Coronary artery (tissue), 2 donors: Measurements from ENCODE around the gene THBS1.

Source experiments
- DNase-seq: peaks from one replicate; pipeline ENCODE4 v3.0.0-alpha.2; 2017; ENCODE audit warnings: low spot score
- H3K27ac ChIP-seq, 2 donors: fragments of 200-600 bp; sonication (generic); one replicate each; pipeline ENCODE4 v1.5.1; 2016 to 2019
- H3K4me3 ChIP-seq: fragments of 200-600 bp; sonication (generic); 2 replicates; pipeline ENCODE4 v1.5.1; 2016; ENCODE audit warnings: mild to moderate bottlenecking, moderate library complexity
- CTCF ChIP-seq: fragments of 200-600 bp; sonication (generic); IDR thresholded peaks from one replicate; pipeline ENCODE4 v1.5.1; 2019; ENCODE audit warnings: antibody characterized with exemption

Gene THBS1

GRCh38 chr15:39542385-39543065 is 38.4 kb upstream of the THBS1 start:
- no peak for TF ChIP-seq CTCF
- H3K27ac ChIP-seq: no peak overlapping the region
- DNase-seq: no peak

GRCh38 chr15:39543651-39544050 is 37.2 kb upstream of the THBS1 start:
- H3K27ac ChIP-seq: no peak overlapping the region
- H3K4me3 ChIP-seq: no peak overlapping the region
- no peak for DNase-seq
- TF ChIP-seq CTCF: no peak

More at GRCh38 chr15:39542385-39543065, 38.4 kb upstream of the THBS1 start:
- H3K4me3 ChIP-seq: no peak overlapping the region

GRCh38 chr15:39546842-39547241 is 34.0 kb upstream of the THBS1 start:
- no peak for DNase-seq
- no peak overlapping the region for H3K27ac ChIP-seq

GRCh38 chr15:39548561-39548960 is 32.3 kb upstream of the THBS1 start:
- no peak for DNase-seq
- no peak for TF ChIP-seq CTCF
- Histone ChIP-seq H3K4me3 (no peak overlapping the region), H3K27ac (no peak overlapping the region)

More at GRCh38 chr15:39546842-39547241, 34.0 kb upstream of the THBS1 start:
- H3K4me3 ChIP-seq: no peak overlapping the region
- TF ChIP-seq CTCF: no peak

- no peak overlapping the region for H3K27ac ChIP-seq
- TF ChIP-seq CTCF: no peak
- no peak overlapping the region for H3K4me3 ChIP-seq
- no peak for DNase-seq
Measured at GRCh38 chr15:39549912-39550311, 31.0 kb upstream of the THBS1 start.

- Histone ChIP-seq H3K27ac (no peak overlapping the region), H3K4me3 (no peak overlapping the region)
- no peak for TF ChIP-seq CTCF
Measured at GRCh38 chr15:39551476-39551875, 29.4 kb upstream of the THBS1 start.

GRCh38 chr15:39552556-39552955 is 28.3 kb upstream of the THBS1 start:
- H3K4me3 ChIP-seq: no peak overlapping the region
- no peak overlapping the region for H3K27ac ChIP-seq
- no peak for TF ChIP-seq CTCF
- no peak for DNase-seq

More at GRCh38 chr15:39551476-39551875, 29.4 kb upstream of the THBS1 start:
- no peak for DNase-seq
